Measurements from ENCODE around the gene DHH.

DNA sequence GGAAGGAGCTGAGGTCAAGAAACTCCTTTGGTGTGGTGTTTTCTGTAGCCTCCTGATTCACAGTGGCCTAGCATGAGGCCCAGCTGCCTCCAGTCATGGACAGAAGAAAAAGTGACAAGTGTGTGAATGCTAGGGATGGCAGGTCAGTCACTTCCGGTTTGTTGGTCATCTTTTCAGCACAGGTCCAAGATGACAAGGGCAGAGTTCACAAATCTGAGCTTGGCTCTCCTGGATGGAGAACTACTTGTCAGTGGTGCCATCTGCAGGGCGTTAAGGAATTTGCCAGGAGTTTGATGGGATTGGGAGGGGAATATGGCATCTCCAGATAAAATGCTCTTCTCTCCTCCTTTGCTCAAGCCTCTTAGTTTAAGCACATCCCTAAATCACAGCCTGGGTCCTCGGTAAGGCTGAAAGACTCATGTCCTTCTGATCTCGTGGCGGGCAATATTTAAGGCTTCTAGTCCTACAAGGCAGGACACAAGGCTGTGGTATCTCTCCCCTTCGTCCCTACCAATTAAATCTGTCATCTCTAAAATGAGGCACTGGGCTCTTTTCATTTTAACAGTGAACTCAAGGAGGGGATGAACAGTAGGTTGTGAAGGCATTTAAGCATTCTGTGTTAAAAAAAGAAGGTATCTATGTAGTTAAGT, 26.6 kb upstream of the DHH start:
- no peak for TF ChIP-seq POLR2AphosphoS5 (IDR thresholded peaks at IDR 0.05; ENCODE audit: low read depth)
- TF ChIP-seq, protein P1, sequence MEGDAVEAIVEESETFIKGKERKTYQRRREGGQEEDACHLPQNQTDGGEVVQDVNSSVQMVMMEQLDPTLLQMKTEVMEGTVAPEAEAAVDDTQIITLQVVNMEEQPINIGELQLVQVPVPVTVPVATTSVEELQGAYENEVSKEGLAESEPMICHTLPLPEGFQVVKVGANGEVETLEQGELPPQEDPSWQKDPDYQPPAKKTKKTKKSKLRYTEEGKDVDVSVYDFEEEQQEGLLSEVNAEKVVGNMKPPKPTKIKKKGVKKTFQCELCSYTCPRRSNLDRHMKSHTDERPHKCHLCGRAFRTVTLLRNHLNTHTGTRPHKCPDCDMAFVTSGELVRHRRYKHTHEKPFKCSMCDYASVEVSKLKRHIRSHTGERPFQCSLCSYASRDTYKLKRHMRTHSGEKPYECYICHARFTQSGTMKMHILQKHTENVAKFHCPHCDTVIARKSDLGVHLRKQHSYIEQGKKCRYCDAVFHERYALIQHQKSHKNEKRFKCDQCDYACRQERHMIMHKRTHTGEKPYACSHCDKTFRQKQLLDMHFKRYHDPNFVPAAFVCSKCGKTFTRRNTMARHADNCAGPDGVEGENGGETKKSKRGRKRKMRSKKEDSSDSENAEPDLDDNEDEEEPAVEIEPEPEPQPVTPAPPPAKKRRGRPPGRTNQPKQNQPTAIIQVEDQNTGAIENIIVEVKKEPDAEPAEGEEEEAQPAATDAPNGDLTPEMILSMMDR (IDR thresholded peaks at IDR 0.05; ENCODE audit: insufficient read depth, low read length) = no peak

All from HL-60 (cell line).